Left colon (tissue), 2 donors: Measurements from ENCODE around the gene PLEKHO2. TPM values are rescaled to one million over a fixed set of nuclear protein-coding genes. Genes with fewer than 3 reads are reported as not detected.
"Not testable (repeated sequence)": the region's sequence is repeated elsewhere in the genome, so short reads cannot be mapped to it uniquely, and the experiment has no call there.

Experiments
- ATAC-seq: fragments of 200-7000 bp; cut with Tn5 transposase; one replicate; pipeline ENCODE4 v1.9.1; 2020; ENCODE audit warnings: mild to moderate bottlenecking, moderate library complexity
- DNase-seq, 2 donors: peaks; one replicate each; pipeline ENCODE4 v3.0.0-alpha.2; 2020
- intact Hi-C, 2 donors: fragments of 100-400 bp; cut with DNase I in 1 of 2; cut with micrococcal nuclease in 1 of 2; formaldehyde crosslinking; loops; one replicate each; pipeline versions ENCODE4 v1.11.2 to v1.14.0; 2022; cut with DNase I, micrococcal nuclease
- long read RNA-seq: library from polyadenylated mRNA; unstranded; transcript quantifications from one replicate; pipeline ENCODE4 v2.0.0, GENCODE V29; 2021
- total RNA-seq, 2 donors: library from RNA; stranded (reverse); fragmentation: NEBNext Ultra II Directional; extraction: Animal tissue kit (Norgen Biotek cat#: 25700); gene quantifications; one replicate each; pipeline ENCODE4 v1.2.1, GENCODE V29; 2021
- donor health status: DM: no; HTN: no; CAD: no.
- donor health status: DM: yes; HTN: yes; CAD: no.

Gene PLEKHO2
- 10 to 100 TPM in 1 of 2 donors, 1 to 10 TPM in 1; 4.6 to 10.7 TPM for total RNA-seq
- long read RNA-seq, partial matches to known transcripts = 8 of 8 reads
- long read RNA-seq, other reads (novel, unspliced or antisense) = 0 of 8 reads

- intact Hi-C loops = no loop called here
- ATAC-seq (peak; percentile 87), DNase-seq (peak; percentile 91 to 95)
Measured at GRCh38 chr15:64841344-64842095, at the start of gene PLEKHO2. PLEKHO2 (plus strand) TSS chr15:64841915; CDS start chr15:64842017, 102 bp downstream.

GRCh38 chr15:64792282-64792681 lies 49.4 kb upstream of the PLEKHO2 start:
- intact Hi-C loops = no loop called here
- ATAC-seq (no peak), DNase-seq (no peak)

- intact Hi-C loops, ATAC-seq: not testable (repeated sequence)
Measured at GRCh38 chr15:64795299-64795698, 46.4 kb upstream of the PLEKHO2 start.

GRCh38 chr15:64795921-64796320 lies 45.8 kb upstream of the PLEKHO2 start:
- DNase-seq, ATAC-seq, intact Hi-C loops: not testable (repeated sequence)

More at GRCh38 chr15:64795299-64795698, 46.4 kb upstream of the PLEKHO2 start:
- DNase-seq = not testable (repeated sequence)

GRCh38 chr15:64798905-64799304 lies 42.8 kb upstream of the PLEKHO2 start:
- ATAC-seq, intact Hi-C loops, DNase-seq: not testable (repeated sequence)

- no peak for ATAC-seq
- DNase-seq = no peak
- intact Hi-C loops = loop anchor here in 1 of 2 donors (10.0 kb wide), 1 partner anchor 436 kb away; no protein-coding TSS in a partner anchor
Measured at GRCh38 chr15:64800476-64800875, 41.2 kb upstream of the PLEKHO2 start.

- DNase-seq (no peak), ATAC-seq (no peak)
- intact Hi-C loops = loop anchor here in 1 of 2 donors (10.0 kb wide), 1 partner anchor 439 kb away; no protein-coding TSS in a partner anchor
Measured at GRCh38 chr15:64803526-64803925, 38.2 kb upstream of the PLEKHO2 start.

GRCh38 chr15:64804619-64805018 lies 37.1 kb upstream of the PLEKHO2 start:
- intact Hi-C loops = loop anchor here in 1 of 2 donors (10.0 kb wide), 1 partner anchor 440 kb away; no protein-coding TSS in a partner anchor
- ATAC-seq (no peak), DNase-seq (no peak)

- intact Hi-C loops = loop anchor here in 1 of 2 donors (10.0 kb wide), 1 partner anchor 442 kb away; no protein-coding TSS in a partner anchor
- no peak for DNase-seq
- ATAC-seq = no peak
Measured at GRCh38 chr15:64806509-64806908, 35.2 kb upstream of the PLEKHO2 start.

- peak in 1 of 2 donors; percentile 53 for DNase-seq
- intact Hi-C loops = loop anchor here in 1 of 2 donors (10.0 kb wide), 1 partner anchor 442 kb away; no protein-coding TSS in a partner anchor
- no peak for ATAC-seq
Measured at GRCh38 chr15:64807051-64807749, 34.5 kb upstream of the PLEKHO2 start.

GRCh38 chr15:64807751-64808222 lies 33.9 kb upstream of the PLEKHO2 start:
- DNase-seq (no peak), ATAC-seq (no peak)
- intact Hi-C loops = loop anchor here in 1 of 2 donors (10.0 kb wide), 1 partner anchor 443 kb away; no protein-coding TSS in a partner anchor

- DNase-seq (no peak), ATAC-seq (no peak)
- intact Hi-C loops = loop anchor here in 1 of 2 donors (10.0 kb wide), 1 partner anchor 444 kb away; no protein-coding TSS in a partner anchor
Measured at GRCh38 chr15:64808785-64809453, 32.8 kb upstream of the PLEKHO2 start.

GRCh38 chr15:64809649-64810496 lies 31.8 kb upstream of the PLEKHO2 start:
- ATAC-seq = peak; percentile 76
- peak; percentile 71 to 87 for DNase-seq
- intact Hi-C loops = loop anchor here (5.0 to 10.0 kb wide), 3 partner anchors 75 to 445 kb away; no protein-coding TSS in a partner anchor

- intact Hi-C loops = loop anchor here (5.0 to 10.0 kb wide), 2 partner anchors 76 to 78 kb away; no protein-coding TSS in a partner anchor
- DNase-seq = no peak
- no peak for ATAC-seq
Measured at GRCh38 chr15:64810497-64811326, 31.0 kb upstream of the PLEKHO2 start.

- intact Hi-C loops = loop anchor here (5.0 to 10.0 kb wide), 2 partner anchors 78 to 81 kb away; no protein-coding TSS in a partner anchor
- no peak for DNase-seq
- ATAC-seq = no peak
Measured at GRCh38 chr15:64813075-64813474, 28.6 kb upstream of the PLEKHO2 start.

- not testable (repeated sequence) for ATAC-seq, DNase-seq
- intact Hi-C loops = loop anchor here (5.0 to 10.0 kb wide), 2 partner anchors 79 to 82 kb away; no protein-coding TSS in a partner anchor
Measured at GRCh38 chr15:64814283-64814682, 27.4 kb upstream of the PLEKHO2 start.
